ENCODE results near the gene RSBN1L. TPM values are rescaled to one million over a fixed set of nuclear protein-coding genes. Genes with fewer than 3 reads are reported as not detected.

RSBN1L gene
- total RNA-seq, 1 donor from 2014 or later: 12.6 TPM

GRCh38 chr7:77820967-77821366 is 124.7 kb downstream of the RSBN1L start:
- Mint-ChIP-seq H3K4me3 (ENCODE audit: unreplicated experiment) (no peak overlapping the region), H3K9me3 (ENCODE audit: unreplicated experiment) (peaks cover 40% of the 10 kb centered on the region), H3K27ac (ENCODE audit: unreplicated experiment) (no peak overlapping the region), H3K4me1 (ENCODE audit: low read depth, unreplicated experiment) (peaks cover 7% of the 10 kb centered on the region), H3K27me3 (ENCODE audit: low read depth, unreplicated experiment) (no peaks in the 10 kb centered on the region), H3K36me3 (ENCODE audit: low read depth, unreplicated experiment) (peaks cover 52% of the 10 kb centered on the region)
- Histone ChIP-seq H3K4me2 (ENCODE audit: low read length) (no peak overlapping the region), H3K79me2 (ENCODE audit: insufficient read depth, low read length) (peaks cover 57% of the 10 kb centered on the region), H3K9me3 (ENCODE audit: insufficient read depth, low read depth, low read length) (peaks cover 13% of the 10 kb centered on the region), H3K27ac (ENCODE audit: low read depth, low read length) (no peak overlapping the region), H3K27me3 (ENCODE audit: insufficient read depth, low read length) (no peaks in the 10 kb centered on the region), H4K20me1 (ENCODE audit: insufficient read depth, low read length) (peaks cover 16% of the 10 kb centered on the region), H3K4me3 (ENCODE audit: insufficient read depth, low read depth, low read length) (no peak overlapping the region), H3K36me3 (ENCODE audit: insufficient read depth, low read length) (no peaks in the 10 kb centered on the region), H2AFZ (ENCODE audit: low read depth, low read length) (no peak overlapping the region), H3K4me1 (ENCODE audit: insufficient read depth, low read length) (no peaks in the 10 kb centered on the region), H3K9ac (ENCODE audit: low read length) (no peak overlapping the region)
- FAIRE-seq (no peak), DNase-seq (ENCODE audit: low read depth) (no peak)
- TF ChIP-seq CTCF (IDR thresholded peaks at IDR 0.05; ENCODE audit: insufficient read depth, low read depth, low read length): no peak
- no peak for TF ChIP-seq EZH2 (IDR thresholded peaks at IDR 0.05; ENCODE audit: insufficient read depth, low read length)

- Mint-ChIP-seq H3K36me3 (ENCODE audit: low read depth, unreplicated experiment) (peaks cover 49% of the 10 kb centered on the region), H3K27me3 (ENCODE audit: low read depth, unreplicated experiment) (no peaks in the 10 kb centered on the region), H3K27ac (ENCODE audit: unreplicated experiment) (no peak overlapping the region), H3K4me1 (ENCODE audit: low read depth, unreplicated experiment) (peaks cover 7% of the 10 kb centered on the region), H3K9me3 (ENCODE audit: unreplicated experiment) (peaks cover 32% of the 10 kb centered on the region), H3K4me3 (ENCODE audit: unreplicated experiment) (no peak overlapping the region)
- H3K27ac ChIP-seq (ENCODE audit: low read depth, low read length): no peak overlapping the region
- no peak overlapping the region for H2AFZ ChIP-seq (ENCODE audit: low read depth, low read length)
- no peak overlapping the region for H3K4me2 ChIP-seq (ENCODE audit: low read length)
- FAIRE-seq (no peak), DNase-seq (ENCODE audit: low read depth) (no peak)
- no peak overlapping the region for H3K9ac ChIP-seq (ENCODE audit: low read length)
- H4K20me1 ChIP-seq (ENCODE audit: insufficient read depth, low read length): peaks cover 22% of the 10 kb centered on the region
- TF ChIP-seq EZH2 (IDR thresholded peaks at IDR 0.05; ENCODE audit: insufficient read depth, low read length): no peak
- TF ChIP-seq CTCF (IDR thresholded peaks at IDR 0.05; ENCODE audit: insufficient read depth, low read depth, low read length): no peak
- H3K36me3 ChIP-seq (ENCODE audit: insufficient read depth, low read length): no peaks in the 10 kb centered on the region
- no peaks in the 10 kb centered on the region for H3K27me3 ChIP-seq (ENCODE audit: insufficient read depth, low read length)
- peaks cover 53% of the 10 kb centered on the region for H3K79me2 ChIP-seq (ENCODE audit: insufficient read depth, low read length)
- H3K4me3 ChIP-seq (ENCODE audit: insufficient read depth, low read depth, low read length): no peak overlapping the region
- H3K4me1 ChIP-seq (ENCODE audit: insufficient read depth, low read length): no peaks in the 10 kb centered on the region
- H3K9me3 ChIP-seq (ENCODE audit: insufficient read depth, low read depth, low read length): peaks cover 13% of the 10 kb centered on the region
These were observed 126.0 kb downstream of the RSBN1L start for GRCh38 chr7:77822269-77822668.

GRCh38 chr7:77823787-77824186 is 127.5 kb downstream of the RSBN1L start:
- peak; percentile 27 for DNase-seq (ENCODE audit: low read depth)
- TF ChIP-seq CTCF (IDR thresholded peaks at IDR 0.05; ENCODE audit: insufficient read depth, low read depth, low read length) (no peak), EZH2 (IDR thresholded peaks at IDR 0.05; ENCODE audit: insufficient read depth, low read length) (no peak)
- no peaks in the 10 kb centered on the region for H3K27me3 Mint-ChIP-seq (ENCODE audit: low read depth, unreplicated experiment)
- Histone ChIP-seq H3K4me2 (ENCODE audit: low read length) (peak overlapping the region; percentile 62), H3K4me3 (ENCODE audit: insufficient read depth, low read depth, low read length) (no peak overlapping the region), H2AFZ (ENCODE audit: low read depth, low read length) (no peak overlapping the region), H3K27me3 (ENCODE audit: insufficient read depth, low read length) (no peaks in the 10 kb centered on the region), H3K27ac (ENCODE audit: low read depth, low read length) (no peak overlapping the region), H3K4me1 (ENCODE audit: insufficient read depth, low read length) (no peaks in the 10 kb centered on the region), H3K9ac (ENCODE audit: low read length) (no peak overlapping the region), H3K79me2 (ENCODE audit: insufficient read depth, low read length) (peaks cover 49% of the 10 kb centered on the region), H4K20me1 (ENCODE audit: insufficient read depth, low read length) (peaks cover 22% of the 10 kb centered on the region), H3K9me3 (ENCODE audit: insufficient read depth, low read depth, low read length) (peaks cover 13% of the 10 kb centered on the region), H3K36me3 (ENCODE audit: insufficient read depth, low read length) (no peaks in the 10 kb centered on the region)
- no peak overlapping the region for H3K27ac Mint-ChIP-seq (ENCODE audit: unreplicated experiment)
- no peak for FAIRE-seq
- H3K4me1 Mint-ChIP-seq (ENCODE audit: low read depth, unreplicated experiment): peaks cover 7% of the 10 kb centered on the region
- H3K36me3 Mint-ChIP-seq (ENCODE audit: low read depth, unreplicated experiment): peaks cover 36% of the 10 kb centered on the region
- H3K9me3 Mint-ChIP-seq (ENCODE audit: unreplicated experiment): peaks cover 32% of the 10 kb centered on the region
- no peak overlapping the region for H3K4me3 Mint-ChIP-seq (ENCODE audit: unreplicated experiment)

Data from astrocyte (in vitro differentiated cells and primary cell).